DMS53 (cell line): Measurements from ENCODE around the gene LHPP.
A peak's percentile ranks its signal among the peaks of the same experiment; 100 is the strongest.
"Not testable (repeated sequence)": the region's sequence is repeated elsewhere in the genome, so short reads cannot be mapped to it uniquely, and the experiment has no call there.

Experiments
- DNase-seq: peaks from one replicate; lab custom pipeline; 2025; lab: John Stamatoyannopoulos, UW

Gene LHPP

GRCh38 chr10:124537166-124537725 lies 75.6 kb downstream of the LHPP start:
- no peak for DNase-seq

- no peak for DNase-seq
Observed at GRCh38 chr10:124537891-124538290, 76.3 kb downstream of the LHPP start.

GRCh38 chr10:124538706-124539105 lies 77.1 kb downstream of the LHPP start:
- DNase-seq: no peak

GRCh38 chr10:124539935-124540641 lies 78.5 kb downstream of the LHPP start:
- peak; percentile 38 for DNase-seq

- no peak for DNase-seq
Observed at GRCh38 chr10:124541076-124541903, 79.7 kb downstream of the LHPP start.

- no peak for DNase-seq
Observed at GRCh38 chr10:124542336-124542735, 80.7 kb downstream of the LHPP start.

- no peak for DNase-seq
Observed at GRCh38 chr10:124543146-124543545, 81.5 kb downstream of the LHPP start.

- DNase-seq: no peak
Observed at GRCh38 chr10:124543971-124544370, 82.3 kb downstream of the LHPP start.

GRCh38 chr10:124544711-124545110 lies 83.1 kb downstream of the LHPP start:
- DNase-seq: no peak

GRCh38 chr10:124545351-124546054 lies 83.9 kb downstream of the LHPP start:
- no peak for DNase-seq

- no peak for DNase-seq
Observed at GRCh38 chr10:124546055-124546369, 84.4 kb downstream of the LHPP start.

- no peak for DNase-seq
Observed at GRCh38 chr10:124546957-124547646, 85.5 kb downstream of the LHPP start.

GRCh38 chr10:124547647-124548168 lies 86.1 kb downstream of the LHPP start:
- no peak for DNase-seq

- DNase-seq: not testable (repeated sequence)
Observed at GRCh38 chr10:124549171-124549570, 87.5 kb downstream of the LHPP start.

- no peak for DNase-seq
Observed at GRCh38 chr10:124550293-124551034, 88.8 kb downstream of the LHPP start.

GRCh38 chr10:124551097-124551496 lies 89.5 kb downstream of the LHPP start:
- DNase-seq: no peak

- DNase-seq: no peak
Observed at GRCh38 chr10:124551755-124552154, 90.1 kb downstream of the LHPP start.

- no peak for DNase-seq
Observed at GRCh38 chr10:124552691-124553276, 91.2 kb downstream of the LHPP start.

- no peak for DNase-seq
Observed at GRCh38 chr10:124554085-124554858, 92.6 kb downstream of the LHPP start.

GRCh38 chr10:124557167-124557566 lies 95.5 kb downstream of the LHPP start:
- DNase-seq: no peak
